Activated B cell treated with CpG ODN at 0.5 μM for 24 hours (primary cell): ENCODE results near the gene TRIM7. TPM values are rescaled to one million over a fixed set of nuclear protein-coding genes. Genes with fewer than 3 reads are reported as not detected.

Experiments
- ATAC-seq: fragments of 200-7000 bp; cut with Tn5 transposase; one replicate; pipeline ENCODE4 v1.10.0; 2021; ENCODE audit warnings: low read depth, mild to moderate bottlenecking, moderate library complexity
- CTCF ChIA-PET: fragments of 350-600 bp; sonication (Branson Sonifier 250); formaldehyde crosslinking; loops from one replicate; lab custom pipeline; 2021; ENCODE audit warnings: antibody characterized with exemption; lab: Charles Lee
- POLR2A ChIA-PET: fragments of 350-600 bp; sonication (Branson Sonifier 250); formaldehyde crosslinking; loops from one replicate; lab custom pipeline; 2021; ENCODE audit warnings: antibody characterized with exemption; lab: Charles Lee
- DNase-seq: peaks from one replicate; pipeline ENCODE4 v3.0.0; 2022
- H3K27ac Mint-ChIP-seq: one replicate; pipeline ENCODE4 v1.8.0; 2020; ENCODE audit warnings: mixed read lengths
- H3K27me3 Mint-ChIP-seq: one replicate; pipeline ENCODE4 v1.8.0; 2021; ENCODE audit warnings: mixed read lengths
- H3K36me3 Mint-ChIP-seq: one replicate; pipeline ENCODE4 v1.8.0; 2021; ENCODE audit warnings: low read depth, mixed read lengths
- H3K4me1 Mint-ChIP-seq: one replicate; pipeline ENCODE4 v1.8.0; 2021; ENCODE audit warnings: mixed read lengths
- H3K4me3 Mint-ChIP-seq: one replicate; pipeline ENCODE4 v1.8.0; 2020; ENCODE audit warnings: mild to moderate bottlenecking, mixed read lengths
- H3K9me3 Mint-ChIP-seq: one replicate; pipeline ENCODE4 v1.8.0; 2020; ENCODE audit warnings: mixed read lengths
- intact Hi-C: fragments of 100-400 bp; cut with micrococcal nuclease; formaldehyde crosslinking; loops from one replicate; pipeline ENCODE4 v1.15.1; 2024
- total RNA-seq: library from RNA; stranded (reverse); gene quantifications from 2 replicates; pipeline ENCODE4 v1.2.3, GENCODE V29; 2022
- TF ChIP-seq, protein P1 (sequence below): fragments of 200-600 bp; IDR thresholded peaks from one replicate; pipeline ENCODE4 v1.8.0; 2022; ENCODE audit warnings: antibody characterized with exemption, mild to moderate bottlenecking

The TRIM7 gene
- 0.32 and 0.51 TPM in 2 replicates for total RNA-seq

GRCh38 chr5:181204826-181205760 lies at the start of gene TRIM7:
Gene TRIM7 (minus strand): TSS chr5:181205196. CDS start chr5:181205110, 86 bp downstream.
- CTCF ChIA-PET: interaction anchor here (1.0 kb wide), 1 partner anchor 14 kb away, joined by 5 read pairs; no protein-coding TSS in a partner anchor
- intact Hi-C loops: loop anchor here (5.0 kb wide), 1 partner anchor 37 kb away; the partner anchor contains the start of gene RACK1
- Mint-ChIP-seq H3K27ac (peak within 1 kb of the TSS; percentile 97), H3K9me3 (no peaks in the 10 kb centered on the region), H3K4me3 (peak within 1 kb of the TSS; percentile 92), H3K4me1 (peaks cover 42% of the 10 kb centered on the region), H3K27me3 (peaks cover 15% of the 10 kb centered on the region), H3K36me3 (peaks cover 9% of the 10 kb centered on the region)
- TF ChIP-seq, protein P1, sequence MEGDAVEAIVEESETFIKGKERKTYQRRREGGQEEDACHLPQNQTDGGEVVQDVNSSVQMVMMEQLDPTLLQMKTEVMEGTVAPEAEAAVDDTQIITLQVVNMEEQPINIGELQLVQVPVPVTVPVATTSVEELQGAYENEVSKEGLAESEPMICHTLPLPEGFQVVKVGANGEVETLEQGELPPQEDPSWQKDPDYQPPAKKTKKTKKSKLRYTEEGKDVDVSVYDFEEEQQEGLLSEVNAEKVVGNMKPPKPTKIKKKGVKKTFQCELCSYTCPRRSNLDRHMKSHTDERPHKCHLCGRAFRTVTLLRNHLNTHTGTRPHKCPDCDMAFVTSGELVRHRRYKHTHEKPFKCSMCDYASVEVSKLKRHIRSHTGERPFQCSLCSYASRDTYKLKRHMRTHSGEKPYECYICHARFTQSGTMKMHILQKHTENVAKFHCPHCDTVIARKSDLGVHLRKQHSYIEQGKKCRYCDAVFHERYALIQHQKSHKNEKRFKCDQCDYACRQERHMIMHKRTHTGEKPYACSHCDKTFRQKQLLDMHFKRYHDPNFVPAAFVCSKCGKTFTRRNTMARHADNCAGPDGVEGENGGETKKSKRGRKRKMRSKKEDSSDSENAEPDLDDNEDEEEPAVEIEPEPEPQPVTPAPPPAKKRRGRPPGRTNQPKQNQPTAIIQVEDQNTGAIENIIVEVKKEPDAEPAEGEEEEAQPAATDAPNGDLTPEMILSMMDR: no peak
- peak; percentile 46 for DNase-seq
- no peak for ATAC-seq
- POLR2A ChIA-PET: interaction anchor here (0.6 to 12.3 kb wide), 7 partner anchors 16 to 383 kb away, joined by 3 to 317 read pairs (median 6); partner anchors contain the start of genes RACK1 and TRIM41

GRCh38 chr5:181248277-181248676 lies 43.3 kb upstream of the TRIM7 start:
- Mint-ChIP-seq H3K27ac (peak overlapping the region; percentile 96), H3K4me3 (peak overlapping the region; percentile 96), H3K9me3 (no peaks in the 10 kb centered on the region), H3K27me3 (no peaks in the 10 kb centered on the region), H3K36me3 (peaks cover 31% of the 10 kb centered on the region), H3K4me1 (peaks cover 66% of the 10 kb centered on the region)
- intact Hi-C loops: no loop called here
- POLR2A ChIA-PET: interaction anchor here (0.6 to 8.6 kb wide), 3 partner anchors 14 to 46 kb away, joined by 3 to 177 read pairs (median 144); partner anchors contain the start of genes TRIM41 and TRIM52
- TF ChIP-seq, protein P1: no peak
- DNase-seq: no peak
- no peak for ATAC-seq
- CTCF ChIA-PET: no interaction called here

- CTCF ChIA-PET: no interaction called here
- TF ChIP-seq, protein P1: no peak
- Mint-ChIP-seq H3K4me3 (peak overlapping the region; percentile 96), H3K9me3 (no peaks in the 10 kb centered on the region), H3K4me1 (peaks cover 77% of the 10 kb centered on the region), H3K27me3 (no peaks in the 10 kb centered on the region), H3K27ac (peak overlapping the region; percentile 96), H3K36me3 (peaks cover 41% of the 10 kb centered on the region)
- DNase-seq (peak; percentile 75), ATAC-seq (peak; percentile 43)
- intact Hi-C loops: loop anchor here (1.0 kb wide), 1 partner anchor 15 kb away; the partner anchor contains the start of gene TRIM52
- POLR2A ChIA-PET: interaction anchor here (0.6 to 8.6 kb wide), 7 partner anchors 10 to 436 kb away, joined by 3 to 177 read pairs (median 9); partner anchors contain the start of genes TRIM41 and TRIM52
Measured at GRCh38 chr5:181246276-181247049, 41.5 kb upstream of the TRIM7 start.

- intact Hi-C loops: loop anchor here (1.0 kb wide), 1 partner anchor 16 kb away; the partner anchor contains the start of gene TRIM52
- H3K4me3 Mint-ChIP-seq: peak overlapping the region; percentile 96
- H3K9me3 Mint-ChIP-seq: no peaks in the 10 kb centered on the region
- DNase-seq (no peak), ATAC-seq (no peak)
- H3K4me1 Mint-ChIP-seq: peaks cover 83% of the 10 kb centered on the region
- H3K27ac Mint-ChIP-seq: peak overlapping the region; percentile 96
- no peaks in the 10 kb centered on the region for H3K27me3 Mint-ChIP-seq
- TF ChIP-seq, protein P1: no peak
- H3K36me3 Mint-ChIP-seq: peaks cover 44% of the 10 kb centered on the region
- ChIA-PET POLR2A (interaction anchor here (0.6 to 8.6 kb wide), 7 partner anchors 11 to 435 kb away, joined by 3 to 177 read pairs (median 9); partner anchors contain the start of genes TRIM41 and TRIM52), CTCF (interaction anchor here (0.8 kb wide), 1 partner anchor 22 kb away, joined by 3 read pairs; the partner anchor contains the start of gene TRIM41)
Measured at GRCh38 chr5:181245427-181246275, 40.7 kb upstream of the TRIM7 start.
